ENCODE data around the gene CNOT6. TPM values are rescaled to one million over a fixed set of nuclear protein-coding genes. Genes with fewer than 3 reads are reported as not detected.

The CNOT6 gene
- total RNA-seq, 1 donor from 2014 or later: 41.7 TPM

- FAIRE-seq (no peak), DNase-seq (ENCODE audit: low read depth) (no peak)
- H3K9ac ChIP-seq (ENCODE audit: low read length): no peak overlapping the region
- no peak overlapping the region for H3K27ac ChIP-seq (ENCODE audit: low read depth, low read length)
- no peaks in the 10 kb centered on the region for H3K27me3 Mint-ChIP-seq (ENCODE audit: low read depth, unreplicated experiment)
- H3K4me1 ChIP-seq (ENCODE audit: insufficient read depth, low read length): no peaks in the 10 kb centered on the region
- no peaks in the 10 kb centered on the region for H3K36me3 Mint-ChIP-seq (ENCODE audit: low read depth, unreplicated experiment)
- H3K4me2 ChIP-seq (ENCODE audit: low read length): no peak overlapping the region
- no peaks in the 10 kb centered on the region for H3K36me3 ChIP-seq (ENCODE audit: insufficient read depth, low read length)
- H3K9me3 Mint-ChIP-seq (ENCODE audit: unreplicated experiment): no peaks in the 10 kb centered on the region
- peaks cover 94% of the 10 kb centered on the region for H3K79me2 ChIP-seq (ENCODE audit: insufficient read depth, low read length)
- H3K9me3 ChIP-seq (ENCODE audit: insufficient read depth, low read depth, low read length): no peaks in the 10 kb centered on the region
- peaks cover 9% of the 10 kb centered on the region for H3K4me1 Mint-ChIP-seq (ENCODE audit: low read depth, unreplicated experiment)
- H4K20me1 ChIP-seq (ENCODE audit: insufficient read depth, low read length): peaks cover 80% of the 10 kb centered on the region
- H3K27me3 ChIP-seq (ENCODE audit: insufficient read depth, low read length): no peaks in the 10 kb centered on the region
- no peak overlapping the region for H3K4me3 Mint-ChIP-seq (ENCODE audit: unreplicated experiment)
- TF ChIP-seq EZH2 (IDR thresholded peaks at IDR 0.05; ENCODE audit: insufficient read depth, low read length) (no peak), CTCF (IDR thresholded peaks at IDR 0.05; ENCODE audit: insufficient read depth, low read depth, low read length) (no peak)
- no peak overlapping the region for H3K27ac Mint-ChIP-seq (ENCODE audit: unreplicated experiment)
- H2AFZ ChIP-seq (ENCODE audit: low read depth, low read length): no peak overlapping the region
- H3K4me3 ChIP-seq (ENCODE audit: insufficient read depth, low read depth, low read length): no peak overlapping the region
These were observed 22.3 kb downstream of the CNOT6 start for GRCh38 chr5:180516440-180516839.

- Histone ChIP-seq H3K79me2 (ENCODE audit: insufficient read depth, low read length) (peaks cover 99% of the 10 kb centered on the region), H3K36me3 (ENCODE audit: insufficient read depth, low read length) (no peaks in the 10 kb centered on the region), H3K4me2 (ENCODE audit: low read length) (peak overlapping the region; percentile 12), H3K9me3 (ENCODE audit: insufficient read depth, low read depth, low read length) (no peaks in the 10 kb centered on the region), H3K27me3 (ENCODE audit: insufficient read depth, low read length) (no peaks in the 10 kb centered on the region), H3K9ac (ENCODE audit: low read length) (no peak overlapping the region), H3K4me3 (ENCODE audit: insufficient read depth, low read depth, low read length) (no peak overlapping the region), H2AFZ (ENCODE audit: low read depth, low read length) (no peak overlapping the region), H3K27ac (ENCODE audit: low read depth, low read length) (no peak overlapping the region), H3K4me1 (ENCODE audit: insufficient read depth, low read length) (no peaks in the 10 kb centered on the region), H4K20me1 (ENCODE audit: insufficient read depth, low read length) (peaks cover 95% of the 10 kb centered on the region)
- H3K4me1 Mint-ChIP-seq (ENCODE audit: low read depth, unreplicated experiment): peaks cover 35% of the 10 kb centered on the region
- H3K4me3 Mint-ChIP-seq (ENCODE audit: unreplicated experiment): no peak overlapping the region
- no peaks in the 10 kb centered on the region for H3K36me3 Mint-ChIP-seq (ENCODE audit: low read depth, unreplicated experiment)
- DNase-seq (ENCODE audit: low read depth) (peak; percentile 72), FAIRE-seq (no peak)
- TF ChIP-seq EZH2 (IDR thresholded peaks at IDR 0.05; ENCODE audit: insufficient read depth, low read length) (no peak), CTCF (IDR thresholded peaks at IDR 0.05; ENCODE audit: insufficient read depth, low read depth, low read length) (no peak)
- H3K9me3 Mint-ChIP-seq (ENCODE audit: unreplicated experiment): no peaks in the 10 kb centered on the region
- H3K27me3 Mint-ChIP-seq (ENCODE audit: low read depth, unreplicated experiment): no peaks in the 10 kb centered on the region
- no peak overlapping the region for H3K27ac Mint-ChIP-seq (ENCODE audit: unreplicated experiment)
These were observed 24.9 kb downstream of the CNOT6 start for GRCh38 chr5:180519098-180519497.

GRCh38 chr5:180521101-180521500 is 26.9 kb downstream of the CNOT6 start:
- TF ChIP-seq EZH2 (IDR thresholded peaks at IDR 0.05; ENCODE audit: insufficient read depth, low read length): no peak
- no peak for TF ChIP-seq CTCF (IDR thresholded peaks at IDR 0.05; ENCODE audit: insufficient read depth, low read depth, low read length)
- Histone ChIP-seq H3K4me2 (ENCODE audit: low read length) (no peak overlapping the region), H3K9ac (ENCODE audit: low read length) (no peak overlapping the region), H3K4me1 (ENCODE audit: insufficient read depth, low read length) (no peaks in the 10 kb centered on the region), H4K20me1 (ENCODE audit: insufficient read depth, low read length) (peaks cover 96% of the 10 kb centered on the region), H3K9me3 (ENCODE audit: insufficient read depth, low read depth, low read length) (no peaks in the 10 kb centered on the region), H3K27ac (ENCODE audit: low read depth, low read length) (no peak overlapping the region), H3K36me3 (ENCODE audit: insufficient read depth, low read length) (no peaks in the 10 kb centered on the region), H3K27me3 (ENCODE audit: insufficient read depth, low read length) (no peaks in the 10 kb centered on the region), H2AFZ (ENCODE audit: low read depth, low read length) (no peak overlapping the region), H3K79me2 (ENCODE audit: insufficient read depth, low read length) (peaks cover 99% of the 10 kb centered on the region), H3K4me3 (ENCODE audit: insufficient read depth, low read depth, low read length) (no peak overlapping the region)
- Mint-ChIP-seq H3K27ac (ENCODE audit: unreplicated experiment) (peak overlapping the region; percentile 30), H3K27me3 (ENCODE audit: low read depth, unreplicated experiment) (no peaks in the 10 kb centered on the region), H3K4me1 (ENCODE audit: low read depth, unreplicated experiment) (peaks cover 45% of the 10 kb centered on the region), H3K9me3 (ENCODE audit: unreplicated experiment) (no peaks in the 10 kb centered on the region), H3K36me3 (ENCODE audit: low read depth, unreplicated experiment) (no peaks in the 10 kb centered on the region), H3K4me3 (ENCODE audit: unreplicated experiment) (no peak overlapping the region)
- DNase-seq (ENCODE audit: low read depth) (no peak), FAIRE-seq (no peak)
